ENCODE measurements around the gene MAU2.
A peak's percentile ranks its signal among the peaks of the same experiment; 100 is the strongest.

MAU2 gene

DNA sequence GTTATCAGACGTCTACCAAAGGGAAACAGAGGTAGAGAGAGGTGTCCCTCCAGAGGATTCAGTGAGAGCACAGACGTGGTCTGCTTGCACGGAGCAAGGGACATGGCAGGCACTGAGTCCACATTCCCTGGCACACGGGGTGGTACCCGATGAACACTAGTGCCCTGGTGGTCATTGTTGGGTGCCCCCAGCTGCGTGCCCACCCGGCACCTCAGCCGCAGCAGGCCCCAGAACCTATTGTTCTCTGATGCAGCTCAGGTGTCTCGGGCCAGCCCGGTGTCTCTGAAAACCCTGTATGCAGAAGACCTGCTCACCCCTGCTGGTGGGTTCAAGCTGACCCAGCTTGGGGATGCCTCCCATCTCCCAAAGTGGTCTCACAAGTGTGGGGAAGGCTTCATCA is 12.3 kb upstream of the MAU2 start:
- DNase-seq = no peak

DNA sequence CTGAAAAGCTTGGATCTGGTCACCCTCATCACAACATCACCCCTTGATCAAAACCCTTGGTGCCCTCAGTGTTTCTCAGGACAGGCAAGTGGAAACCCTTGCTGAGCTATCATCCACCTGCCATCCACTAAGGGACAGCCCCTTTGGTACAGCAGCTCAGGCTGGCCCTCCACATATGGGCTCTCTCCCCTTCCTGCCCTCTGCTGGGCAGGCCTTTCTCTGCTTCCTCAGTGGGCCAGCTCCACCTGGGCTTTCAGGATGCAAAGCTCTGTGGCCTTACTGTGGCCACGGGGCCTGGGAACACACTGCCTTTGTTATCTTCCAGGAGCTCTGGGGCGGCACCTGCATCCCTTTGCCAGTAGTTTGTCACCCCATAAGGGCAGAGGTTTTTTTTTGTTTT is 5.2 kb upstream of the MAU2 start:
- DNase-seq = no peak

DNA sequence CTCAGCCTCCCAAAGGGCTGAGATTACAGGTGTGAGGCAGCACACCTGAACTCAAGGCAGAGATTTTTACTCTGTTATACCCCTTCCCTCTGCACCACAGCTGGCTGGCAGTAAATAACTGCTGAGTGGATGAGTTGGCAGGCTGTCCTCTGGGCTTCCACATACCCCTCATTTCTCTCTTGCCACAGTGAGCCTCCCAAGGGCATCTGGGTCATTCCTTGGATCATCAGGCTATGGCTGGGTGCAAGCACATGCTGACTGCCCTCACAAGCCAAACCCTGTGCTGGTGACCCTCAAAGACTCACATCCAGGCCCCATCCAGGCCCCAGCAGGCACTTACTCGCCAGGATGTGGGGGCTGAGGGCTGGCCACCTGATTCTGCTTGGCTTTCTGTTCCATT is 4.5 kb upstream of the MAU2 start:
- no peak for DNase-seq

DNA sequence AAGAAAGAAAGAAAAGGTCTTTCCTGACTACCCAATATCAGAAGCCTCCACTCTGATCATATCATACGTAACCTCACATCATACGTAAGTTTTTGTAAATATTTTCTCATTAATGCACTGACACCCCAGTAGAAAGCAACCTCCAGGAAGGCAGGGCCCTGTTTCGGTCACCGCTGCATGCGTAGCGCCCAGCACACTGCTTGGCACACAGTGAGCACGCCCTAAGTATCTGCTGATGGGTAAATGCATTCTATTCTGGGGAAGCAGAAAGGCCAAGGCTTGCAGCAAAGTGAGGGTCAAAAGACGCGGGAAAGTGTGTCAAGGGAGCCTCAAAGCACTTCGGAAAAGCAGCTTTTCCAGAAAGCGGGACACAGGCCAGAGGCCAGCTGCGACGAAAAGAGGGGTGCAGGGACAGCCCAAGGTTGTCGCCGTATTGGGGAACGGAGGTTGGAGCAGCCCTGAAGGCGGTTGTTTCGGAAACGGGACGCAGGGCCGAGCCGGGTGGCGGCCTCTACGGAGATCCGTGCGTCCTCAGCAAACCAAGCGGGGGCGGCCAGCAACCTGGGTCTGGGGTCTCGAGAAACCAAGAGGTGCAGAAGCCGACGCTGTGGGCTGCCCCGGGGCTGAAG is 783 bp upstream of the MAU2 start:
- no peak for DNase-seq

DNA sequence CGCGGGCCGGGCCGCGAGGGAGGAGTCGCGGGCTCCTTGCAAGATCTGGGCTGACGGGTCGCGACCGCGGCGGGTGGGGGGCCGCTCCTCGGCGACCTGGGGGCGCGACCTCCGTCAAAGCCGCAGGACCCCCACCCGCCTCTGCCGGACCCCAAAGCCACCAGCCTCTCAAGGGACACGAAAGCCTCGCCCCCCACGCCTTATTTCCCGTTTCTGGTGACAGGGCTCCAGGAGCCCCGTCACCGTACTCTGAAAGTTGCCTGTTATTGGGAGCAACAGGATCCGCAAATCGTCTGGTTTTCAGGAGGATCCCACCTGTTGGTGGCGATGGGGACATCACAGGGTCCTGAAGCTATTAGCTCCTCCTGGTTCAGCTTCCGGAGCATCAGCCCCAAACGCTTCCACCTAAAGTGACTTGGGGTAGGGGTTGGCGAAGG is 530 bp downstream of the MAU2 start:
- no peak for DNase-seq

DNA sequence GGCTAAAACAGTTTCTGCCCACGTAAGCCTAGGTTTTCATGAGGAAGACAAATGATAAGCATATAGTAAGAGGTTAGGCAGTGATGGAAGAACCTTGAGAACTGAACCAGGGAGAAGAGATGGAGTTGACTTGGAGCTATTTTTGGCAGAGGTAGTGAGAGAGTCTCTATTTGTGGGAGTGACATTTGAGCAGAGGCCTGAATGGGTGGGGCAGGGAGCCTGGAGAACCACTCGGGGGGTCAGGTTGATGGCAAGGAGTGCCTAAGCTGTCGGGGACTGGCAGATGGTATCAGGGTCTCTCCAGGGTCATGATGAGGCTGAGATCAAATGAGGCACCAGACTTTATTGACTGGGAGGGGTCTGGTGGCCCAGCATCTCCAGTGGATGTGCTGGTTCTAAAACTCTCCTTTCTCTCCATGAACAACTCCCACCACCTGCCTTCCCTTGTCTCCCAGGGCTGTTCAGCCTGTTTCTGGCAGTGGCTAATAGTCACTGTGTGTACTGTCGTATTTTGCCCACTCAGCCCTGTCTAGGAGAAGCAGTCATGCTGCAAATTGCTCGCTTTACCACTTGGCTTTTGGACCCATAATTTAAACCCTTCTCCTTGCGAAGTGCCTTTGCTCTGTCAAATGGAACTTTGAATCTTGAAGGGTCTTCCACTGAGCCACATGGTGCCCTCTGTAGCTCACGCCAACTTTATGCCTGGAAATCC is 3.6 kb downstream of the MAU2 start:
- no peak for DNase-seq

DNA sequence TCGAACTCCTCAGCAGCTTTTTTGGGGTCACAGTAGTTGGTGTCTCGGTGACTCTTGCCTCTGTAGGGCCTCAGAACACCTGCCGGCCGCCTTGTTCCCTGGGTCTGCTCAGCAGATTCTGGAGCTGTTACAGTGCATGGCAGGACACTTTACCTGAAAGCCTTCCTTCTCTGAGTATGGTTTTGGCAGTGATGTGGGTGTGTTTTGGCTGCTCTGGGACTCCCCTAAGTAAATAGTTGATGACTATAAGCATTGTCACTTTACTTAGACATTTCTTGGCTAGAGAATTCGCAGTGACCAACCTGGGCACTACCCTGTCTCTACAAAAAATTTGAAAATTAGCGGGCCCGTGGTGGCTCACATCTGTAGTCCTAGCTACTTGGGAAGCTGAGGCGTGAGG is 7.0 kb downstream of the MAU2 start:
- no peak for DNase-seq

DNA sequence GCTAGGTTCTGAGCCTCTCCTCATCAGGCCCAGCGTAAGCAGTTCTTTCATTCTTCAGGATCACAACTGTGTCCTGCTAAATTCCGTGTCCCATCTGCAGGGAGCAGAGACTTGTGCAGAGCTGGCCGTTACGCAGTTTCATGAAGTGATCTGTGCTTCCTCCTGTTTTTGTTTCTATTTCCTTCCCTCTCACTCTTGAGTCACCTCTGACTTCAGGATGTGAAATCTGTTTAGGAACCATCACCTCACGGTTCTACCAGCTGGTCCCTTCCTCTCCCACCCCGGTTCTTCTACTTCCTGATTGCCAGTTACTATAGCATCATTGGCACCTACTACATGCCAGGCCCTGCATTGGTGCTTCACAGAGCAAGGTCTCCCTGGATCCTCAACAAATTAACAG is 8.5 kb downstream of the MAU2 start:
- DNase-seq = no peak

DNA sequence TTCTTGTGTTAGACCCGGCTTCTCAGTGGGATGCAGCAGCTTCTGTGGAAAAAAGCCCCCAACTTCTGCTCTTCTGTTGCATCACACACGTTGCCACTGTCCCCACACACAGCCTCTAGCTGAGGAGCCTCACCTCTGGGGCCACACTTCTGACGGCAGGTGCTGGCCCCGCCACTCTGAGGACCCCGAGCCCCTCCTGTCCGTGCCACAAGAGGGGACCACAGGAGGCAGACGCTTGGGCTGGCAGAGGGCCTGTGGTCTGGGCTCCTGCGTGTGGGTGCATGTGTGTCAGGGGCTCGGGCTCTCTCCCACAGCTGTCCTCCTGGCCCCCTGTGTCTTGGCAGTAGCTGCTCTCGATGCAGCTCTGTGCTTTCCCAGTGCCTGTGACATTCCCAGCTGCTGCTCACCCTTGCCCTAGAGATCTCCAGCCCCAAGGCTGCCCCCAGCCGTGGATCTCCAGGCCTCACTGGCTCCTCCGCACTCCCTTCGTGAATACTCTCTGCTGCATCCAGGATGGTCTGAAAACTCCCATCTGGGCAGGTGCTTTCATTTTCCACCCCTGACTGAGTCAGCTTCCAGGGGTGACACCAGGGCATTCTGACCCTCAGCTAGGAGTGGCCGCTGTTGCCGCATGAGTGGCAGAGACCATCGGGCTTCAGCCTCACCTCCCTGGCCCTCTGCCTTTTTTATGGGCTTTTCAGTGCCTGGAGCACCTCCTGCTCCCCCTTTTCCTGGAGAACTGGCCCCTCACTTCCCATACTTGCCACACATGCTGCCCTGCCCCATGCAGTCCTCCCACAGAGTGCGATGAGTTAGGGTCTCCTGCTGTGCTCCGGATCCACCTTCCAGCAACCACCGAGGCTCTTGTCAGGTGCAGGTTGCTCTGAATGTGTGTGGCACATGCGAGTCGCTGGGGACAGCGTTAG is 13.7 kb downstream of the MAU2 start:
- DNase-seq = no peak

DNA sequence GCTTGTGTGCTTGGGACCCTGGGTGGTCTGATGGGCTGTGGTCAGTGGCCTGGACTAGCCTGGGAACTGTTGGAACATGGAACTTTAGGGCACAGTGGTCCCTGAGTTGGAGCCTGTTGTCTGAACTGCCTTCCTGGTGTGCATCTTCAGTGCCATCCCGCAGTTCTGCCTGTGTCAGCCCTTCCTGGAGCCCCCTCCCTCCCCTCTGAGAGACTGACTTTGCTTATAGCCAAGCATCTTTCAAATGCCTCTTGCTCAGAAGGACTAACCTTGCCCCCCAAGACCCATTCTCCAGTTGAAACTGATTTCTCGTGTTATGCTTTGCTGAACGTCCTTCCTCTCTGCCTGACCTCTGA is 14.3 kb downstream of the MAU2 start:
- no peak for DNase-seq

DNA sequence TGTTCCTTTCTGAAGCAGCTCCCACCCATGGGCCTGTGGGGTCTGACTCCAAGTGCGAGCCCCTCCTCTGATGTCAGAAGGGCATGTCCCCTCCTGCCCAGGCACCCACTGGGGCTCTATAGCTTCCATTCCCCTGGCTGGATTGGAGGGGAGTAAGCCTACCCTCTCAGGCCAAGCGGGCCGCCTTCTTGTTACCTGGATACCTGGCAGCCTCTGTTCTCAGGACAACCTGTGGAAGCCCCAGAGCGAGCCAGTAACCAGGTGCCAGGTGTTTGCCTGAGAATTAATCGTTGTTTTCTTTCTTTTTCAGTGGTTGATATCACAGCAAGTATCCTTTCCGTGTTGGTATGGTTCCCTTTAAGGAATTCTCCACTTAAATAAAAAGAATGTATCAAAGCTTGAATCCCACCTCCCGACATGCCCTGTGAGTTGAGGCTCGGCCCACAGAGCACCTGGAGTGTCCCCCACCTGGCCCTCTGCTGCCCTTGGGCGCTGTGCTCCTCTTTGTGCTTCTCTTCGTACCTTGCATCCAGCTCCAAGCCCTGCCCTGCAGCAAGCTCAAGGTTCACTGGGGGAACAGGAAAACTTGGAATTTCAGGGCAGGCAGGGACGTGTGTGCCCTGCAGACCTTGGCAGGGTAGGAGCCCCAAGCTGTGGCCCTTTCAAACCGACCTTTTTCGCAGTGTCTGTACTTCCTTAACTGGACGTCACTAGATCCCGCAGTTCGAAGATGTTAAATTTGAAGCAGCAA is 15.0 kb downstream of the MAU2 start:
- DNase-seq = no peak

DNA sequence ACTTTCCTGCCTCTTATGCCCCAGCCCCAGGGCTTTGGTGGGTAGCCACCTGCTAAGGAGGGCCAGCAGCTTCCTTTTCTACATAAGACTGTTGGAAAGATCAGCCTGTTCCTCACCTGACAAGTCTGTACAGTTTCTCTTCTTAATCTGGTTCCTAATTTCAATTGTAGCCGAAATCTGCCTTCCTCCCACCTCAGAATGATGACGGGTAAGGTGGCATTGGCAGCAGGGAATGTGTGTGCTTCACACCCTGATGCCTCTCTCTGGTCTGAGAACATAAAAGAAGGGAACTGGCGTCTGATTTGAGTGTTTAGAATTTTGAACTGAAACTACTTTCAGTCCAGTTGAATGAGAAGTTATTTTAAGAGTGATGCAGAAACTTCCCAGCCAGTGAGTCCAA is 16.0 kb downstream of the MAU2 start:
- no peak for DNase-seq

DNA sequence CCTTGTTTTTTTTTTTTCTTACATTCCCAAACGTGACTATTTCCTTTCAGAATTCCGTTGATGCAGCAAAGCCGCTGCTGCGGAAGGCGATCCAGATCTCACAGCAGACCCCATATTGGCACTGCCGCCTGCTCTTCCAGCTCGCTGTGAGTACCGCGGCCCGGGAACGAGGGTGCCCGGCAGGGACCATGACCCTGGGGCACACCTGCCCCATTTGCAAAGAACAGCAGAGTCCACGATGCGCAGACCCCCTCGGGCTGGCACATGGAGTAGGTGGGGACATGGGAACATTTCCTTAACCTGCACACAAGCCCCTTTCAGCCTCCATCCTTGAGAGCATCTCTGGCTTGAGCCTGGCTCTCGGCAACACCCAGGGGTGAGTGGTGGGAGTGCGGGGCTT is 16.5 kb downstream of the MAU2 start:
- DNase-seq = no peak

DNA sequence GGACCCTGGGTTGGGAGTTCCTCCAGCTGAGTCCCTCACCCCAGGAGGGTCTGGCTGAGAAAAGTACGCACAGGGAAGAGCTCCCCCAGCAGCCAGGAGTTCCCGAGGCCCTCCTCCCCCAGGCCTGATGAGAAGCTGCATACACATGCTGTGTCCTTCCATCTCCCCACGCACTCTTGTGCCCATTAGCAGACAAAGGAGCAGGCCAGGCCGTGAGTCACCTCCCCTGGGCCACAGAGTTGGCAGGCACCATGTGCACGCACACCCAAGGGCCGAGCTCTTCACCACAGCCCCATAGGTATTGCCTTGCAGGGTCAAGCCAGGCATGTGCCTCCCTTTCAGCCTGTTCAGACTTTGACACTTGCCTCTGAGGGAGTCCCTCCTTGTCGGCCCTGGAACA is 17.5 kb downstream of the MAU2 start:
- no peak for DNase-seq

DNA sequence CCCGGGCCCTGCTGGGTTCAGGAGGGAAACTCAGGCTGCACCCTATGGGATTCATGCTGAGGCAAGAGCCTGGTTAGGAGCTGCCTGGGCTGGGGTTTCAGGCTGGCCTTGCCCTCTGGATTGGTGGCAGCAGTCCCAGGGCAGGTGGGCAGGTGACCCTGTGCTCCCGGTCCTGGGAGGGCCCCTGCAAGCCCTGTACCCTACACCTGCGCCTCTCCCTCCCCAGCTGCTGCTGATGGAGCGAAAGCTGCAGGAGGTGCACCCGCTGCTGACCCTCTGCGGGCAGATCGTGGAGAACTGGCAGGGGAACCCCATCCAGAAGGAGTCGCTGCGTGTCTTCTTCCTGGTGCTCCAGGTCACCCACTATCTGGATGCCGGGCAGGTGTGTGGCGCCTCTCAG is 20.4 kb downstream of the MAU2 start:
- no peak for DNase-seq

DNA sequence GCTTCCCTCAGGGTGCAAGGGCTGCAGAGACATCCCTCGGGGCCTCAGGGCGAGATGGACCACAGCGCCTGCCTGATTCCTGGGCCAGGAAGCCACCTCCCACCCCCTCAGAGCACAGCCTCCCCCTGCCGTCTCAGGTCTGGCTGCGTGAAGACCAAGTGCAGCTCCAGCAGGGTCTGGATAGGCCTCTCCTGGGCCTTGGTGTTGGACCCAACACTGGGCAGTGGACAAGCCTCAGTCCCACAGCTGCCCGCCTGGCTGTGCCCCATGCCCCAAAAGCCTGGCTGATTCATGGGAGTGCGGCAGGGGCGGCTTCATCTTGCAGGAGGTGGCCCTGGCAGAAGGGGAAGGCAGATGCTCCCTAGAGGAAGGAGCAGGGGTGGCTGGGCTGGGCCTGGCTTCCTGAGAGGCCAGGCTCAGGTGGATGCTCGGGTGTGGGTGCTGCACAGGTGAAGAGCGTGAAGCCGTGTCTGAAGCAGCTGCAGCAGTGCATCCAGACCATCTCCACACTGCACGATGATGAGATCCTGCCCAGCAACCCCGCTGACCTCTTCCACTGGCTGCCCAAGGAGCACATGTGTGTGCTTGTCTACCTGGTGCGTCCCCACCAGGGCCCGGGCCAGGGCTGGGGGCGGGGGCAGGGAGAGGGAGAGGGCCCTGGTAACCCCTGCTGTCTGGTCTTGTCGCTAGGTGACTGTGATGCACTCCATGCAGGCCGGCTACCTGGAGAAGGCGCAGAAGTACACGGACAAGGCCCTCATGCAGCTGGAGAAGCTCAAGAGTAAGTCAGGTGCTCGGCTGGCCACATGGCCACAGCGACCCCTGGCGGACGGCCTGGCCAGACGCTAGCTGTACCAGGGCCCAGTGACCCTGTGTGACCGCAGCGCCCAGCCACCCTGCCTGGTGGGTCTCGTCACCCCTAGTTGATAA is 21.7 kb downstream of the MAU2 start:
- DNase-seq = peak; percentile 16

DNA sequence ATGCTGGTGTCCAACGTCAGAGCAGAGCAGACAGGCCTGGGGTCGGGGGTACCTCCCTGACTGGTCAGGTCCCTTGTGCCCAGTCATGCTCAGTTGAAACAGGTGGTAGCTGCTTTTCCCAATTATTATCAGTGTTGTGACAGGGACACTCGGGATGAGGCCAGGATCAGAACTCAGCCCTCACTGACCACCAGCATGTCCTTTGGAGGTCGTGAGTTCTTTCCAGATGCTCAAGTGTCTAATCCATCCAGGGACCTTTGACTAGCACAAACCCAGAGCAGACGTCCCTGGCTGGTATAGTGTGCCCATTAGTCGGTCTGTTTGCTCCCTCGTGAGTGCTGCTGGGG is 22.4 kb downstream of the MAU2 start:
- DNase-seq = no peak

DNA sequence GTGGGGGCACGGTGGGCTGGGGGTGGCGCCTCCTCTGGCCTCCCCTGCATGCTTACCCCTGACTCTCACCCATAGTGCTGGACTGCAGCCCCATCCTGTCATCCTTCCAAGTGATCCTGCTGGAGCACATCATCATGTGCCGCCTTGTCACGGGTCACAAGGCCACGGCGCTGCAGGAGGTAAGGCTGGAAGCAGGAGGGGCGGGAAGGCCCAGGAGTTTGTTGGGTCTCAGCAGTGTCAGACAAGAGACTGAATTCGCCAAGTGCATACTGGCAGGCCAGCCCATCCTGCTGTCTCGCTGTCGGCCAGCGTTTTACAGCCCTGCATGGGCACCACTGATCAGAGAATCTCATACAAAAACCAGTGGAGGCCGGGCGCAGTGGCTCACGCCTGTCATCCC is 23.1 kb downstream of the MAU2 start:
- no peak for DNase-seq

DNA sequence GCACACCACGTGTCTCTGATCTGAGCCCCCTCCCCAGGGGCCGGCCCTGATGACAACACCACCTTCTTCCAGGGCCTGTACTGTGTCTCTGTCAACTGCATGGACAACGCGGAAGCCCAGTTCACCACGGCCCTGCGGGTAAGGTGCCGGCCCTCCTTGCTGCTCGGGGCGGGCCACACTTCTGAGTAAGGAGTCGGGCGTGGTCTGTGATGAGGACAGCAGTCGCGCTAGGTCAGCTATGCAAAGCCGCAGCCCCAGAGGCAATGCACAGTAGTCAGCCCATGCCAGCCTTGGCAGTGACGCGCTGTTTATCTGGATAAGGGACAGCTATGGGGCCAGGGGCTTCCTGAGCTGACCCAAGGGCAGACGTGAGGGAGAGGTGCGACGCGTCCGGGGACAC is 24.6 kb downstream of the MAU2 start:
- DNase-seq = no peak

DNA sequence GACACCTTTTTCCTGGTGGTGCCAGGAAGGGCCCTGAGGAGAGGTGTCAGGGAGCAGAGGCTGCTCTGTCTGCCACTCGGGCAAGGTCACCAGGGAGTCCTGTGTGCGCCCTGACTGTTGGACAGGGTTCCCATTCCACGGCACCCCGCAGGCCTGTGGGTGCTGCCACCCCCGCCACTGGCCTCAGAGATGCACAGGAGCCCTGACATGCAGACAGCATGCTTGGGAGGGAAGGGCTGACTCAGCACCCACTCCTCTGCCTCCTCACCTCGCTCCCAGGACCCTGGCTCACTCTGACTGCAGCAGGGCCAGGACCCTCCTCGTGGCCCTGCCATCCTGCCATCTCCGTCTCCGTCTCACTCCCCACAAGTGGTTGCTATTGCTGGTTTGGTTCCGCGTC is 25.3 kb downstream of the MAU2 start:
- no peak for DNase-seq

DNA sequence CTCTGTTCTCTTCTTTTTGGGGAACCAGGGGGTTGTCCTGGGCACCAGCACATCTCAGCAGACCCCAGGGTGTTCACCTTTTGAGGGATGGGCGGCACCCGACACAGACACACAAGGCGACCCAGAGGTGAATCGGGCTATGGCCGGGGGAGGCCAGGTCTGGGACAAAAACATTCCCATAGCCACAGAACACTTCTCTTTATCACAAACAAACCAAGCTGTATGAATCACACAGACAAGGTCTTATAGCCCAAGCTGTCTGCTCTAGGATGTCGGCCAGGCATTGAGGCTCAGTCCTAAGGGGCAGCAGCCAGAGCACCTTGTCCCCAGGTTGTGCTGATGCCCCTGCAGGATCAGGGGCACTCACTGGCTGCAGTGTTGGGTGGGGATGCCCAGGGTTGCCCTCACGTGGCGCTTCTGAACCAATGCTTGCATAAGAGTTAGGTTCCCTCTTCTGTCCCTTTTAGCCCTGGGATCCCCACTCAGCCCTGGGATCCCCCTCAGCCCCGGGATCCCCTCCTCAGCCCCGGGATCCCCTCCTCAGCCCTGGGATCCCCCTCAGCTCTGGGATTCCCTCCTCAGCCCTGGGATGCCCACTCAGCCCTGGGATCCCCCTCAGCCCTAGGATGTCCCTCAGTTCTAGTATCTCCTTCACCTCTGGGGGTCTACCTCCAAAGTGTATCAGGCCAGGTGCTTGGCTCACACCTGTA is 26.9 kb downstream of the MAU2 start:
- no peak for DNase-seq

DNA sequence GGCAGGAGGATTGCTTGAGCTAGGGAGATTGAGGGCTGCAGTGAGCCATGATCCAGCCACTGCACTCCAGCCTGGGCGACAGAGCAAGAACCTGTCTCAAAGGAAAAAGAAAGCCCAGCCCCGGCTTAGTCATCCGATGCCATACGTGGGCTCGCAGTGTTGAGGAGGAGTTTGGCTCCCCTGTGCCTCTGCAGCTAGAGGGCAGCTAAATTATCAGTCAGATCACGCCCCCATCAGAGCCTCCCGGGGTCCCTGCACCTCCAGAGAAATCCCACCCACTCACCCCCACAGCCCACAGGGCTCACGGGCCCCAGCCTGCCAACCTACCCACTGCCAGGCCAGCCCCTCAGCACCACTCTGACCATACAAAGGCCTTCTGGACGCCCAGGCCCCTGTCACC is 27.6 kb downstream of the MAU2 start:
- no peak for DNase-seq

Data from fibroblast of upper back skin (primary cell).